NCI-H1048 (cell line): Measurements from ENCODE around the gene SYT2.
A peak's percentile ranks its signal among the peaks of the same experiment; 100 is the strongest.
"Not testable (repeated sequence)": the region's sequence is repeated elsewhere in the genome, so short reads cannot be mapped to it uniquely, and the experiment has no call there.

Experiments
- DNase-seq: peaks from one replicate; lab custom pipeline; 2025; lab: John Stamatoyannopoulos, UW

SYT2 gene

DNA sequence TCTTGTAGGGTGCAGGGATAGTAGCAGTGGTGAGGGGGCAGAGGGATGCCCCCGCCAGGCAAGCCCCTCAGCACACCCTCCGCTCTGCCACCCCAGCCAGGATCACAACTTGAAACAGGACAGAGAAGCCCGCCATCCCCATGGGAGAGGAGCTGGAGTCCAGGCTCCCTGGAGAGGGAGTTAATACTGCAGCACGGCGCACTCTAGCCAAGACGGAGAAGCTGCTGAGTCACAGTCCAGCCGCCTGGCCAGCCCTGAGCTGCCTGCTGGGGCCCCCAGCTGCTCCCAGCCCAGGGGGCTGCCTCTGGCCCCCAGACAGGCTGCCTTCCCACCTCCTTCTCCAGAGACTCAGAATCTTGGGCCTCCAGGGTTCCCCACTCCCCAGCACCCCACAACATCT, 87.2 kb downstream of the SYT2 start:
- no peak for DNase-seq

DNA sequence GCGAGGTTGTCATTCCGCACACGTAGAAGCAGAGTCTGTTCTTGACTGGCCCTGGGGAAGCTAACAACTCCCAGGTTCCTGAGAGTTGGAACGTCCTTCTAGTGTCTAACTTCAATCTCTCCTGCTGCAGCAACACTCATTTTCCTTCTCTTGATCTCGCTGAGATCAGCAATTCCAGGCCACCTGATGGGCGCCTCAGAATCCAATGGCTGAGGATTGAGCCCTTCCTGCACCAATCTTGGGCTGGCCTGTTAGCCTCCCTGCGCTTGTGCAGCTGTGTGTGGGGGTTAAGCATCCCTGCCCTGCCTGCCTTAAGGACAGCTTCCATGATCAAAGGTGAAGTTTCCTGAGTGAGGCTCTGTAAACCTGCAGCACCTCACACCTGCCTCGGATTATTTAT, 87.9 kb downstream of the SYT2 start:
- DNase-seq = no peak

DNA sequence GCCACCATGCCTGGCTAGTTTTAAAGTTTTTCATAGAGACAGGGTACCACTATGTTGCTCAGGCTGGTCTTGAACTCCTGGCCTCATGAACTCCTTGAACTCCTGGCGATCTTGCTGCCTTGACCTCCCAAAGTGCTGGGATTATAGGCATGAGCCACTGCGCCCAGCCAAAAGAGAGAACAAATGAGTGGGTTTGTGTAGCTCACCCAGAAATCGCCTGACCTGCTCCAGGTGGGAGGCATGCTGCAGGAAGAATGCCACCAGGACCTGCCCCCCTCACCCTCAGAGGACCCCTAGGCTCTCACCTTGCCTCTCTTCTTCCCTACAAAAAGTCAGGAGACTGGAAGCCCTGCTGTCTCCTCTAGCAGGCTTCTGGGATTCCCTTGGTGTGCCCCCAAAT, 88.8 kb downstream of the SYT2 start:
- DNase-seq = no peak

DNA sequence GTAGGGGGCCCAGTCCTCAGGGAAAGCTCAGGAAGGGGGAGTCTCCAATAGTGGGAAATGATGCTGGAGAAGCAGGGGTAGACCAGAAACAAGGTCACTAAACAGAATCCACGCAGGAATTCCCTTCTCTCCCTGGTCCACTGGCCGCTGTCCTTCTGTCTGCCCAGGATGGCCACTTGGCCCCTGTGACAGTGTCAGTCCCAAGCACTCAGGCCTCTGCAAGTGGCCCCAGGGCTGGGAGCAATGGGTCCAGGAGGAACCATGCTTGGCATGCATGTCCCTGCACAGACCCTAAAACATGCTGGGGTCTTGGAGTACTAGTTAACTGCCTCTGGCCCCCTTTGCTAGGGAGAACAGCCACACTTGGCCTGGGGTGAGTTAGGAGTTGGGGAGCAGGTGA, 90.2 kb downstream of the SYT2 start:
- DNase-seq = not testable (repeated sequence)

DNA sequence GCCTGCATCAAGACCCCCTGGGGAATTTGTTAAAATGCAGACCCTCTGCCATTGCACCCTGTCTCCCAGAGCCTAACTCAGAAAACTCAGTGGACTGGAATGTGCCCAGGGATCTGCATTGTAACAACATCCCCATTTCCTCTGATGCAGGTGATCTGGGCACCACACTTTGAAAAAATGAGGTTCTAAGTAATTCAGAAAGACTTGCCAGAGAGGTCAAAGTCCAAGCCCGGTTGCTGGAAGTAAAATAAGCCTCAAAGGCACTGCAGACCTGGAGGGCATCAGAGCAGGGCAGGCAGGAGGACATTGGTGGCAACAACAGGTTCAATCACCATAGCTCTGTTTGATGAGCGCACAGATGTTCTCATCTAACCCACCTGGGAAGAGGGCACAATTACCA, 90.7 kb downstream of the SYT2 start:
- DNase-seq = no peak

DNA sequence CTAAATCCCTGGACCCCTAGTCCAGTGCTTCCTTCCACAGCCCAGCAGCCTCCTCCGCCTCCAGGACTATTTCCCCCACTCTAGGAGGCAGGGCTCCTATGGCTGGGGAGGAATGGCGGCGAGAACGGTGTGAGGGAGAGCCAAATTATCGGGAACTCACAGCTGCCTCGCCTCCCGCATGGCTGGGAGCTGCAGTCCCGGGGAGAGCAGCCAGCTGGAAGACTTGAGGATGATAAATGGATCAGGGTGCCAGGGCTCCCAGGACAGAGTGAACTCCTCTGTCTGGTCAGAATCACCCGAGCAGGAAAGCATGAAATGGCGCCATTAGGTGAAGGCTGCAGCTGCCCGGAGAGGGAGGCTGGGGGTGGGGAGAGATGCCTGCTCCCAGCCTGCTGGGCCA, 91.2 kb downstream of the SYT2 start:
- not testable (repeated sequence) for DNase-seq

GRCh38 chr1:202616355-202616915, 93.8 kb downstream of the SYT2 start:
- DNase-seq = no peak

GRCh38 chr1:202615501-202616354, 94.5 kb downstream of the SYT2 start:
- DNase-seq = no peak

GRCh38 chr1:202615208-202615500, 95.1 kb downstream of the SYT2 start:
- not testable (repeated sequence) for DNase-seq

- DNase-seq = not testable (repeated sequence)
Measured at GRCh38 chr1:202614363-202615207, 95.7 kb downstream of the SYT2 start.

- no peak for DNase-seq
Measured at GRCh38 chr1:202613571-202613970, 96.7 kb downstream of the SYT2 start.

GRCh38 chr1:202612036-202612435, 98.2 kb downstream of the SYT2 start:
- DNase-seq = not testable (repeated sequence)

- DNase-seq = no peak
Measured at GRCh38 chr1:202605515-202605914, 104.7 kb downstream of the SYT2 start.

DNA sequence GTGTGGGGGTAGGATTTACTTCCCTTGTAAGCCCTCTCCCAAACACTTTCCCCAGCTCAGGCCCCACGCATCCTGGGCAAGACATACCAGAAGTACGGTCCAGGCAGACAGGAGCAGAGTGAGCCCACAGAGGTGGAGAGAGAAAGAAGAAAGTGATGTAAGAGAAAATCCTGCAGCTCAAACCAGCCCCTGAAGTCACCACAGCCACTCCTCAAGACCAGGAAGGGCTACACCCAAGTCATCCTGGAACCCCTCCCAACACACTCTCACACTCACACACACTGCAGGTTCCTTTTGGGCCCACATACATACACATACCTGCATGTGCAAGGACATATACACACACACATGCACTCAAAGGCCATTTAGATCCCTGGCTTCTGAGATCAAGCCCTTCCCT, 106.8 kb downstream of the SYT2 start:
- DNase-seq = no peak

DNA sequence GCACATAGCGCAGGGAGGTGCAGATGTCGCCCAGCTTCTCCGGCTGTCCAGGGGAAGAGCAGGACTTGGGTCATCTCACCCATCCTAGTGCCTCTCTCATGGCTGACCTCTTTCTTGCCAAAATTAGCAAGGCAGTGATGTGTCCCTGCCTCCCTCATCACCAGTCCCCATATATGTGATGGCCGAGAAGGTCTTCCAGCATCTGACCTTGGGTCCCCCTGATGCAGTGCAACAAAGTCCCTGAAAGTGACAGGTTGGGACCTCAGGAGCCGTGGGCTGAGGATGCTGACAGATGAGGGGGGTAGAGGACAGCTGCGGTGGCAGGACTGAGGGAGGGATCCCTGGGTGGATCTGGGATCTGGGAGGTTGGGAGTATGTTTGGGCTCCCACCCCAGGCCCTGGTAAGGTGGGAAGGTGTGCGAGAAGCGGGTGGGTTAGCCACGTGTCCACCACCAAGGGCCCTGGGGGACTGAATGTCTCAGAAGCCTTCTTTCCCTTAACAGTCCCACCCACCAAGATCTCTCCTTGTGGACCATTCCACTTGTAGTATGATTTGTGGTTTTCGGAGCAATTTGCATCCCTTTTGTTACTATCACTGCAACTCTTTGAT, 109.7 kb downstream of the SYT2 start:
- DNase-seq = no peak

- peak; percentile 8 for DNase-seq
Measured at GRCh38 chr1:202599669-202600431, 110.4 kb downstream of the SYT2 start.

DNA sequence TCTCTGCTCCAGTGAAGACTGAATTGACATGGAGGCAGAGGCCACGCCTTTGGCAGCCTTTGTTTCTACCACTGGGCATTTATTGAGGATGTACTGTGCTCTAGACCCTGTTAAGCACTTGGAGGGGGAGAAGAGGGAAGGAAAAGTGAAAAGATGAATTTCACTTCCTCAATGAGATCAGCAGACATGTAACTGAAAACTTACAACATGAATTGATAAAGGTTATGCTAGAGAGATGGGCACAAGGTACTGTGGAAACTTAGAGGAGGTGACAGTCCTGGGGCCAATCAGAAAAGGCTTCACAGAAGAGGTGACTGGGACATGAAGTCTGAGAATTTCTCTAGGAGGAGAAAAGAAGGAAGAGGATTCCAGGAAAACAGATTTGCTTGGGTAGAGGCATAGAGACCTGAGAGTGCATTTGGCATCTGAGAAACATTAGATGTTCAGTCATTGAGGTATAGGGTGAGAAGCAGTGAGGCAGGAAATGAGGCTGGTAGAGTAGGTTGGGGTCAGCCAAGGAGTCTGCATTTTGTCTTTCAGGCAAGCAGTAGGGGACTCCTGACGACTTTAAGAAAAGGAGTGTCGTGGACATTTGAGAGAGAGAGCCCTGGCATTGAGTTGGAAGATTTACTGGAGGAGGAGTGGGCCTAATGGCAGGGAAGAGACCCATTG, 113.0 kb downstream of the SYT2 start:
- DNase-seq = no peak

DNA sequence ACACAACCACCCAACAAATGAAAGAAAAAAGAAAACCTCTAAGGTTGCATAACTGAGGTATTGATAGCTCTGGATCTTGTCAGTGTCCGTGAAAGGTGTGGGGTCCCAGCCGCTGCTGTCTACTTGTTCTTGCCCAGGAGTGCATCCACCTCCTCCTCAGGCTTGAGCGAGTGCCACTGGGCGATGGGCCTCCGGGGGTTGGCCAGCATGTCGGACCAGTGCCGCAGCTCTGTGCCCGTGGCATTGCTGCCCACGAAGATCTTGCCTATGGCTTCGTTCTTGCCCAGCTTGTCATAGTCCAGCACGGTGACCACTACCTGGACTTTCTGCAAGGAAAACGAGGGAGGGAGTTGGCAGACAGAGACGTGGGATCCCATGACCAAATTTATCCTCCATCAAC, 113.6 kb downstream of the SYT2 start:
- no peak for DNase-seq

- no peak for DNase-seq
Measured at GRCh38 chr1:202593845-202594244, 116.4 kb downstream of the SYT2 start.

- DNase-seq = no peak
Measured at GRCh38 chr1:202592146-202592545, 118.1 kb downstream of the SYT2 start.

DNA sequence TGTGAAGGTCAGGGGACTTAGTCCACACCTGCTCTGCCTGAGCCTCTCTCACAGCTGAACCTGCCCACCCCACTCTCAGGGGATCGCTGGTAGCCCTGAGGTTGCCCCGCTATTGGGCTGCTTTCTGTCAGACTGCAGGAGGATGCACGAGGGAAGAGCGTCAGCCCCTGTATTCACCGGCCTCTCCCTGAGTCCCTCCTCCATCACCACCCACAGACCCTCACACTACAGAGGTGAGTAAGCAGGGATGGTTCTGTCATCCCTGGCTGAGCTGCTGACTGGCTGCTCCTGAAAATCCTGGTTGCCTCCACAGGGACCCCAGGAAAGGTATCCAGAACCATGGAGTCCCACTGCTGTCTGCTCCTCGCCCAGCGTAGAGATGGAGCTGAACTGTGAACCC, 118.7 kb downstream of the SYT2 start:
- DNase-seq = no peak
